ES-I3 (cell line): Measurements from ENCODE around the gene IL19.

Experiments used
- H3K36me3 ChIP-seq: 2 replicates; pipeline ENCODE4 v1.6.1; 2013; ENCODE audit warnings: mild to moderate bottlenecking, low read length, control low read depth, moderate library complexity; ENCODE audit not compliant: insufficient read depth
- H3K4me1 ChIP-seq: 2 replicates; pipeline ENCODE4 v1.6.1; 2013; ENCODE audit warnings: mild to moderate bottlenecking, control low read depth, low read length; ENCODE audit not compliant: insufficient read depth
- H3K9ac ChIP-seq: 2 replicates; pipeline ENCODE4 v1.6.1; 2013; ENCODE audit warnings: low read depth, mild to moderate bottlenecking, low read length, moderate library complexity
- H3K9me3 ChIP-seq: 2 replicates; pipeline ENCODE4 v1.6.1; 2013; ENCODE audit warnings: mild to moderate bottlenecking, low read length, moderate library complexity; ENCODE audit not compliant: control insufficient read depth, insufficient read depth

Gene IL19

DNA sequence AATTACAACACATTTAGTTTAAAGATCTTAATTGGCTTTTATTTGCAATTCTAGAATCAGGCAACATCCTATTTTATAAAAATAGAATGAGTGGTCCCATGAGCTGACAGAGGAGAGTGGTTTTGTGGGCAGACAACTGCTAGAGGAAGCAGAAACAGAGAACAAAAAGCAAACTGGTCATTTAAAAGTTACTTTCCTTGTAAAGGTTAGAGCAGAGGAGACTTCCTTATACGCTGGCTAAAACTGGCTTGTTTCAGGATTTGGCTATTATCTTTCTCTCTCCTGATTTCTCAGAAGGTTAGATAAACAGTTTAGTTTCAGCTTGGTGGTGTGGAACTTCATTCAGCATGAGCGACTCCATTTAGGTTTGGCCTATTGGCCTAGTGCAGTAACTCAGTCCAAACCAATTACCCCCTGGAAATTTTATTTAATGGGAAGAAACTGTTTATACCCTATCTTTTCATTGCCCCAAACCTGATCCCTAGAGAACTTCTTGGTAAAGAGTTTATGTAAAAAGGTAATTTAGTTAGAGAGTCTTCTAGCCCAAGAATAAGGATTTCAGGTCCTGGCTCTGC, 62.6 kb downstream of the IL19 start:
- Histone ChIP-seq H3K9me3 (no peaks in the 10 kb centered on the region), H3K4me1 (peaks cover 12% of the 10 kb centered on the region), H3K9ac (no peak overlapping the region), H3K36me3 (no peaks in the 10 kb centered on the region)

DNA sequence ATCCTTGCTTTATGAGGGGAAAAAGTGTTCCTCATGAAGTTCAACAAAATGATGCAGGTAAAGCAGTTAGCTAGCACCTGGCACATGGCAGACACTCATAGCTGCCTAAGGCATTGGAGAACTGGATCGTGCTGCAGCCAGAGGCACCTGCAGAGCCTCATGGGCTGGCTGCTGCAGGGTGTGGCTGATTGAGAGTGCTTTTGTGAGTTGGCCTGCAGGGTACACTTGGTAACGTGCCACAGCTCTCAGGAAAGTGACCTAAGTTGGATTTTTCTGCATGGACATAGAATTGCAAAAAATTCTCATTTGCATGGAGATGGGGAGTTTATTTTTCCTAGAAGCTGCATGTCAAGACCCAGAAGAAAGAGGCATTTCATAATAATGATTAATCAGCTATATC, 63.2 kb downstream of the IL19 start:
- H3K9ac ChIP-seq, result no peak overlapping the region

DNA sequence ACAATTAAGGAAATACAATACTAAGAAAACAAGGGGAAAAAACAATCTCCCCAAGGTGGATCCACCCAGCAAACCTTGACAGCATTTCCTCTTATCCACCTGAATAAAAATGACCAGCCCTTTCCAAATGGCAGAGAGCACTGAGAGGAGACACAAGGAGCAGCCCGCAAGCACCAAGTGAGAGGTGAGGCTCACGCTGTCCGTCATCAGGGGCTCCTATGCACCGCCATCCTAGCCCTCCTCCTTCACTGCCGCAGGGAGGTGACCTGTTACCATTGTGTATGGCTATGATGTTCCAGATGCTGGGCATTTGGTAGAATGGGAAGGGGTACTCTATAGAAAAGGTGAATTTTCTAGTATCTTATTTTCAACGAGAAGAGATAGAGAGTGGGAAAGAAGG, 63.6 kb downstream of the IL19 start:
- Histone ChIP-seq H3K36me3 (no peaks in the 10 kb centered on the region), H3K9me3 (no peaks in the 10 kb centered on the region), H3K9ac (no peak overlapping the region), H3K4me1 (peaks cover 12% of the 10 kb centered on the region)

More for the DNA sequence above, 63.2 kb downstream of the IL19 start:
- Histone ChIP-seq H3K36me3 (no peaks in the 10 kb centered on the region), H3K9me3 (no peaks in the 10 kb centered on the region), H3K4me1 (peaks cover 12% of the 10 kb centered on the region)

DNA sequence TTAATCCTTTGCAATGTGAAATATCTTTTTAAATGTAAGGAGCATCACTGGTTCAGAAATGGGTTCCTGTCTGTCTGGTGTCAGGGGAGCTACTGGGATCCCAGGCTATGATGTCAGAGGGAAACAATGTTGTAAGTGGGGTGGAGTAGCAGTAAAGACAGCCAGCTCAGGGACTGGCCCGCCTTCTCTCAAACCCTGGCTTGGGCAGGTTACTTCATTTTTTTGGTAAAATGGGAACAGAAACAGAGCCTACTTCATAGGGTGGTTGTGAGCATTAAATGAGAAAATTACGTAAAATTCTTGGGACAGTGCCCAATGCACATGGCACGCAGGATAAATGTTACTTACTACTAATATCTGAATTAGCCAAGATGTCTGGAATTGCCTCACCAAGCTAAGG, 64.1 kb downstream of the IL19 start:
- no peaks in the 10 kb centered on the region for H3K9me3 ChIP-seq
- H3K9ac ChIP-seq, result no peak overlapping the region

DNA sequence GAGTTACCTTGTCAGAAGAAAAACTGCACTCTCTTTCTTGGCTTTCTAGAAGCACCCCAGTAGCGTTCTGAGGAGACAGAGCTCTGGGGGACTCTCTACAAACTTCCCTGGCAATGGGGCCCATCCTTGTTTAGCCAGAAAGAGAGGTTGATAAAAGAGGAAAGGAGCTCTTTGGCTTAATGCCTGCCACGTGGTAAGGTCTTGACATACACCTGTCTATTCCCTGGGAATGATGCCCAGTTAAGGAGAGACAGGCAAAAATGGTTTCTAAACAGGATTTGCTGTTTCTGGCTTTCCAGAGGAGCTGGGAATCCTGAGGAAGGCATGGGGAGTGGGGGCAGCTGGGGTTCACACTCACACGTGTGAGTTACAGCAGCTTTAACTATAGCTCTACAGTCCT, 64.6 kb downstream of the IL19 start:
- peaks cover 12% of the 10 kb centered on the region for H3K4me1 ChIP-seq
- no peaks in the 10 kb centered on the region for H3K9me3 ChIP-seq
- H3K36me3 ChIP-seq, result no peaks in the 10 kb centered on the region
- H3K9ac ChIP-seq, result no peak overlapping the region

More for the DNA sequence above, 64.1 kb downstream of the IL19 start:
- Histone ChIP-seq H3K36me3 (no peaks in the 10 kb centered on the region), H3K4me1 (peaks cover 12% of the 10 kb centered on the region)

DNA sequence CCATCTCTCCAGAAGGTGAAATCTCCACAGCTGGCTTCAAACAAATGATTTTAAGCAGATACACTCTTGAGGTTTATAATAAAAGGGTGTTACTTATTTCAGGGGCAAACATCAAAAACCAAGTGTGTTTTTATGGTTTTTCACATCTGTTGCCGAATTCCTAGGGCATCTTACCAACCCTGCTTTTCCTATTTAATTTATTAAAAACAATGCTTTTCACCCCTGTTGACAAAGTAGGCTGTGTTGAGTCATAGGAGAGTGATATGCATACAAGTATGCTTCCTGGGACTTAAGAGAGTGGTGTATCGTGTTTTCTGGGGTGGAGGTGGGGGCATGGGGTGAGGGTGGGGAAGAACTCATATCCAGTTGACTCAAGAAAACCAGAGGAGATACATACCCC, 65.5 kb downstream of the IL19 start:
- H3K9ac ChIP-seq, result no peak overlapping the region
- H3K36me3 ChIP-seq, result no peaks in the 10 kb centered on the region
- peaks cover 12% of the 10 kb centered on the region for H3K4me1 ChIP-seq
- no peaks in the 10 kb centered on the region for H3K9me3 ChIP-seq

DNA sequence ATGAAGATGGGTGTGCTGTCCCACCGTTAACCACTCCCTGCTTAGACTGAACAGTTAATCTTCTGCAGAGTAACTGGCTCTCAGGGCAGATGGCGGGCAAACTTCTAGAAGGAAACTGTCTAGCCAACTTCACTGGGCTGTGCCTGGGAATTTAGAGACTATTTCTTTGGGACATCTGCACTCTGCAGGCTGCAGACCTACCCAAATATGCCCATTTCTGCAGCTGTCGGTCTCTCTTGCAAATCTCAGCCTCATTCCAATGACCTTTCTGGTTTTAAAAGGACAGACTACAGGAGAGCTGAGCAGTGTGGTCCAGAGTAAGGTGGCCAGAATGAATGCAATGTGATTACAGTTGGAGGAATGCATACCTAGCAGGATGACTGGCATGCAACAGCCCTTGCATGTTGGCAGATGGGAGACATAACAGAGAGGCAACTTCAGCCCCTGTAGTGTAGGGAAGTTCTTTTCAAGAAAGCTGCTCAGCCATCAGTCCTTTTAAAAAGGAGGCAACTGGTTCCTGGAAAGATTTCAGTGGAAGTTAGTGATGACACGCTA, 68.5 kb downstream of the IL19 start:
- no peaks in the 10 kb centered on the region for H3K36me3 ChIP-seq
- no peak overlapping the region for H3K9ac ChIP-seq
- peaks cover 12% of the 10 kb centered on the region for H3K4me1 ChIP-seq
- H3K9me3 ChIP-seq, result no peaks in the 10 kb centered on the region

DNA sequence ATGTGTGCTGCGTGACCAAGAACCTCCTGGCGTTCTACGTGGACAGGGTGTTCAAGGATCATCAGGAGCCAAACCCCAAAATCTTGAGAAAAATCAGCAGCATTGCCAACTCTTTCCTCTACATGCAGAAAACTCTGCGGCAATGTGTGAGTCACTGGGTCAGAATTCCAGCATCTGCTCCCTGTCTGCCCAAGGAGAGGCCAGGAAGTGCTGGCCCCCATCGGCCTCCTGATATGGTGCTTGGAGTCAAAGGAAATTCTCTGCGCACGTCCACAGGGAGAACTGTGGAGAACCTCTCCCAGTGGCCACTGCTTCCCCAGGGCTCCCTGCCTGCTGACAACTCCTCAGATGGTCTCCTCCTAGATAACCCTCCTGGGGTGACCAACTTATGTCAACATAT, 69.3 kb downstream of the IL19 start:
- Histone ChIP-seq H3K9ac (no peak overlapping the region), H3K4me1 (peaks cover 6% of the 10 kb centered on the region), H3K9me3 (no peaks in the 10 kb centered on the region), H3K36me3 (no peaks in the 10 kb centered on the region)

DNA sequence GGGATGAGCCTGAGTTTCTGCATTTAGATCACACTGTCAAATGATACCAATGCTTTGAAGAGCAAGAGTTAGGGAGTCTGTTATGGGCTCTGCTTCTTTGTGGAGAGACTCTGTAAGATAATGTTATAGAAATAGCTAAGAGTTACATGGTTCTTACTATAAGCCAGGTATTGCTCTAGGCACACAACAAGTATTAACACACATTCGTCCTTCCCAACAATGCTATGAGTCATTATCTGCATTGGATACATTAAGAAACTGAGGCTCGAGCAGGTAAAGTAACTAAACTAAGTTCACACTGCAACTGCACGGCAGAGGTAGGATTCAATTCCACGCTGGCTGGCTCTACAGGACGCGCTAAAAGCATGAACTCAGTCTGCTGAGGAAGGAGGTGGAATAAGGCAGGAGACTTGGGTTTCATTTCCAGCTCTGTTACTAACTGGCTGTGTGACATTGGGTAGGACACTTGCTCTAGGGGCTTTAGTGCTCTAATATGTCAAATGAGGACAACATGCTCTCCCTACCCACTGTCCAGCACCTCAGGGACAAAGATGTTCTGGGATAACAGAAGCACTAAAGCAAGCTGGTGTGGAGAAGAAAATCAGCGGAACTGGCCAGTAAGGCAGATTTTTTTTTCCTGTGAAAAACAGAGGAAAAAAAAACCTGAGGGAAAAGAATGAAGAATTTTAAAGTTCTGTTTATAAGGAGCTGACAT, 71.2 kb downstream of the IL19 start:
- Histone ChIP-seq H3K9me3 (no peaks in the 10 kb centered on the region), H3K4me1 (no peaks in the 10 kb centered on the region), H3K36me3 (no peaks in the 10 kb centered on the region), H3K9ac (no peak overlapping the region)

DNA sequence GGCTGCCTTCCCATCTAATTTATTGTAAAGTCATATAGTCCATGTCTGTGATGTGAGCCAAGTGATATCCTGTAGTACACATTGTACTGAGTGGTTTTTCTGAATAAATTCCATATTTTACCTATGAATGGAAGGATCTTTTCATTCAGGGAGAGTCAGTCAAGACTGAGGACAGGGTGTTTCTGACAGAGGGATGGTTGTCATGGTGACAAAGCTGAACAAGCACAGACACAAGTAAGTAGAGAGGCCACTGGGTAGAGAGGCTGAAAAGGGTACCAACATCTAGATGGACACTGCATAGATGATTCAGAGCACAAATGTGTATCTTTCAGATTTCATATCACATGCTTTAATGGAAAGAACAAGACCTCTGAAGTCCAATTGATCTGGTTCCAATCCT, 72.3 kb downstream of the IL19 start:
- H3K4me1 ChIP-seq, result no peaks in the 10 kb centered on the region
- no peak overlapping the region for H3K9ac ChIP-seq
- H3K36me3 ChIP-seq, result no peaks in the 10 kb centered on the region
- H3K9me3 ChIP-seq, result no peaks in the 10 kb centered on the region

DNA sequence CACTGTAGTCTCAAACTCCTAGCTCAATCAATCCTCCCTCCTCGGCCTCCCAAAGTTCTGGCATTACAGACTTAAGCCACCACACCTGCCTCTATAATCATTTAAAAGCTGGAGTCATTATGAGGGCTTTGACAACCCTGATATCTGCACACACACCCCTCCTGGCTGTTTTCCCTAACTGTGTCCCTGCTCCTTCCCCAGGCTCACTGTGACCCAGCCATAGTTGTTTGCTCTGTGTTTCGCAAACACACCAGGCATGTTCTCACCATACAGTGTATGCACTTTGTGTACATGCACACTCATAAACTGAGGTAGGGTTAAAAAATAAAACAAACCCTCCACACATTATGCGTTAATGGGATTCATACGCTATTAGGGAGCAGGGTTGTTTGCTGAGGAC, 73.1 kb downstream of the IL19 start:
- no peak overlapping the region for H3K9ac ChIP-seq
- H3K9me3 ChIP-seq, result no peaks in the 10 kb centered on the region
- no peaks in the 10 kb centered on the region for H3K4me1 ChIP-seq
- H3K36me3 ChIP-seq, result no peaks in the 10 kb centered on the region

DNA sequence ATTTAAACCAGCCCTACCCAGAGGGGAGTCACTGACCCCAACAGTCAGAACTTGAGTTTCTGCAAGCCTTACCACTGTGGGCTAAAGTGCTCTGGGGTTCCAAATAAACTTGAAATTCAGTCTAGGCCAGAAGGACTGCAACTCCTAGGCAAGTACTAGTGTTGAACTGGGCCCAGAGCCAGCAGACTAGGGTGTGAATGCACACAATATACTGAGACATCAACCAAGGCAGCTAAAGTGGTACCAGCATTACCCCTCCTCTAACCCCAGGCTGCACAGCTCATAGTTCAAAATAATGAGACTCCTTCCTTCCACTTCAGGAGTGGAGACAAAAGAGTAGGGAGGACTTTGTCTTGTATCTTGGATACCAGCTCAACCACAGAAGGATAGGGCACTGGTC, 75.9 kb downstream of the IL19 start:
- Histone ChIP-seq H3K36me3 (no peaks in the 10 kb centered on the region), H3K9me3 (no peaks in the 10 kb centered on the region), H3K4me1 (no peaks in the 10 kb centered on the region), H3K9ac (no peak overlapping the region)

DNA sequence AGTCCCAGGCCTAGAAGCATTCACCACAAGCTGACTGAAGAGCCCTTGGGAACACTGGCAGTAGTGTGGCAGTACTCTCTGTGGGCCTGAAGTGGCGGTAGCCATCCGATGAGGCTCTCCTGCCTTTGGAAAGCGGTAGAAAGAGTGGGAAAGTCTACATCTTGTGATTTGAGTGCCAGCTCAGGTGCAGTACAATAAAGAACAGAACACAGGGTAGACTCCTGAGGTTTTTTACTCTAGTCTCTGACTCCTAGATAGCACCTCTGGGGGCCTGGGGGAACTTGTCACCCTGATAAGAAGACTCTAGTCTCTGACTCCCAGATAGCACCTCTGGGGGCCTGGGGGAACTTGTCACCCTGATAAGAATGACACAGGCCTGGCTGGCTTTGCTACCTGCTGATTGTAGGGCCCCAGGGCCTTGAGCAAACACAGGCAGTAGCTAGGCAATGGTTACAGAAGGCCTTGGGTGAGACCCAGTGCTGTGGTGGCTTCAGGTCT, 76.8 kb downstream of the IL19 start:
- Histone ChIP-seq H3K9ac (no peak overlapping the region), H3K9me3 (no peaks in the 10 kb centered on the region; the same call in 1 of the 2 replicates), H3K4me1 (no peaks in the 10 kb centered on the region), H3K36me3 (no peaks in the 10 kb centered on the region)

DNA sequence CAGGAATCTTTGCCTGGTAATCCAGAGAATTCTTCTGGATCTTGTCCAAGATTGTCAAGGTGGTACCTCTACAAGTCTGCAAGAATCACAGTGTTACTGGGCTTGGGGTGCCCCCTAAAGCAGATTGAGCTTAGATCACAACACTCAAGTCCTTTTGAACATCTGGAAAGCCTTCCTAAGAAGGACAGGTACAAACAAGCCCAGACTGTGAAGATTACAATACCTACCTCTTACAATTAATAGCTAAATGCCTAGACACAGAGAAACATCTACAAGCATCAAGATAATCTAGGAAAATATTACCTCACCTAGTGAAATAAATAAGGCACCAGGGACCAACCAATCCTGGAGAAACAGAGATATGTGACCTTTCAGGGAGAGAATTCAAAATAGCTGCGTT, 77.4 kb downstream of the IL19 start:
- no peaks in the 10 kb centered on the region; the same call in 1 of the 2 replicates for H3K9me3 ChIP-seq

DNA sequence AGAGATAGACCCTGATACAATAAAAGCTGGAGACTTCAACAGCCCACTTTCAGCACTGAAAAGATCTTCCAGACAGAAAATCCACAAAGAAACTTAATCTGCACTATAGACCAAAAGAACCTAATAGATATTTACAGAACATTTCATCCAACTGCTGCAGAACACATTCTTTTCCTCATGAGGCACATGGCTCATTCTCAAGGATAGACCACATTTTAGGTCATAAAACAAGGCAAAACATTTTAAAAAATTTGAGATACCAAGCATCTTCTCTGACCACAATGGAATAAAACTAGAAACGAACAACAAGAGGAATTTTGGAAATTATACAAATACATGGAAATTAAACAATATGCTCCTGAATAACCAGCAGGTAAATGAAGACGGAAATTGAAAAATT, 79.8 kb downstream of the IL19 start:
- Histone ChIP-seq H3K36me3 (no peaks in the 10 kb centered on the region), H3K9me3 (no peaks in the 10 kb centered on the region; the same call in none of the 2 replicates), H3K4me1 (no peaks in the 10 kb centered on the region), H3K9ac (no peak overlapping the region)

More for the DNA sequence above, 77.4 kb downstream of the IL19 start:
- Histone ChIP-seq H3K36me3 (no peaks in the 10 kb centered on the region), H3K9ac (no peak overlapping the region), H3K4me1 (no peaks in the 10 kb centered on the region)
